HS-27A (cell line): ENCODE data around the gene CCL24.
"Not testable (repeated sequence)": the region's sequence is repeated elsewhere in the genome, so short reads cannot be mapped to it uniquely, and the experiment has no call there.

Experiments
- DNase-seq: peaks from one replicate; pipeline ENCODE4 v3.0.0-alpha.2; 2012; ENCODE audit warnings: low read depth, missing footprints

The CCL24 gene

GRCh38 chr7:75819711-75820110 lies 6.1 kb upstream of the CCL24 start:
- no peak for DNase-seq

GRCh38 chr7:75818472-75818871 lies 4.9 kb upstream of the CCL24 start:
- DNase-seq = no peak

- no peak for DNase-seq
These were observed 3.5 kb upstream of the CCL24 start for GRCh38 chr7:75817116-75817515.

- DNase-seq = no peak
These were observed 1.9 kb upstream of the CCL24 start for GRCh38 chr7:75815418-75816064.

GRCh38 chr7:75814407-75814947 lies 871 bp upstream of the CCL24 start:
- no peak for DNase-seq

GRCh38 chr7:75813084-75813483 lies 522 bp downstream of the CCL24 start:
- no peak for DNase-seq

- no peak for DNase-seq
These were observed 1.5 kb downstream of the CCL24 start for GRCh38 chr7:75811894-75812678.

GRCh38 chr7:75809396-75809795 lies 4.2 kb downstream of the CCL24 start:
- DNase-seq = no peak

GRCh38 chr7:75808106-75808505 lies 5.5 kb downstream of the CCL24 start:
- no peak for DNase-seq

GRCh38 chr7:75807452-75807851 lies 6.2 kb downstream of the CCL24 start:
- no peak for DNase-seq

- DNase-seq = no peak
These were observed 6.9 kb downstream of the CCL24 start for GRCh38 chr7:75806560-75807307.

- DNase-seq = no peak
These were observed 8.9 kb downstream of the CCL24 start for GRCh38 chr7:75804705-75805104.

- DNase-seq = no peak
These were observed 9.6 kb downstream of the CCL24 start for GRCh38 chr7:75804004-75804403.

GRCh38 chr7:75802552-75802821 lies 11.1 kb downstream of the CCL24 start:
- DNase-seq = no peak

- DNase-seq = no peak
These were observed 14.8 kb downstream of the CCL24 start for GRCh38 chr7:75798770-75799169.

GRCh38 chr7:75796420-75796819 lies 17.2 kb downstream of the CCL24 start:
- DNase-seq = no peak

GRCh38 chr7:75795831-75796285 lies 17.7 kb downstream of the CCL24 start:
- DNase-seq = no peak

GRCh38 chr7:75793676-75794075 lies 19.9 kb downstream of the CCL24 start:
- DNase-seq = no peak

- not testable (repeated sequence) for DNase-seq
These were observed 21.0 kb downstream of the CCL24 start for GRCh38 chr7:75792567-75792966.

GRCh38 chr7:75789361-75789924 lies 24.2 kb downstream of the CCL24 start:
- no peak for DNase-seq

- not testable (repeated sequence) for DNase-seq
These were observed 25.3 kb downstream of the CCL24 start for GRCh38 chr7:75788154-75788847.

GRCh38 chr7:75783058-75783457 lies 30.5 kb downstream of the CCL24 start:
- not testable (repeated sequence) for DNase-seq
